ENCODE results near the gene TRIM72.
"Not testable (repeated sequence)": the region's sequence is repeated elsewhere in the genome, so short reads cannot be mapped to it uniquely, and the experiment has no call there.

The TRIM72 gene

GRCh38 chr16:31215287-31216162 is 1.6 kb downstream of the TRIM72 start:
- DNase-seq: peak; percentile 60 to 81

- DNase-seq: peak in 1 of 2 donors; percentile 45
These were observed 2.7 kb downstream of the TRIM72 start, which contains the start of gene PYDC1 for GRCh38 chr16:31216422-31217135. Gene PYDC1, minus strand, starts transcription at chr16:31217135. Its CDS starts 107 bp downstream, at chr16:31217028.

GRCh38 chr16:31217136-31217530 is 3.2 kb downstream of the TRIM72 start:
- no peak for DNase-seq

GRCh38 chr16:31219154-31219741 is 5.3 kb downstream of the TRIM72 start:
- no peak for DNase-seq

GRCh38 chr16:31221357-31222160 is 7.6 kb downstream of the TRIM72 start:
- DNase-seq: peak; percentile 32 to 44

GRCh38 chr16:31223044-31223443 is 9.1 kb downstream of the TRIM72 start:
- DNase-seq: no peak

GRCh38 chr16:31224092-31224955 is 10.4 kb downstream of the TRIM72 start:
- DNase-seq: no peak

GRCh38 chr16:31225193-31225592 is 11.3 kb downstream of the TRIM72 start:
- DNase-seq: no peak

GRCh38 chr16:31228206-31228605 is 14.3 kb downstream of the TRIM72 start:
- no peak for DNase-seq

- no peak for DNase-seq
These were observed 15.6 kb downstream of the TRIM72 start for GRCh38 chr16:31229501-31229900.

- DNase-seq: no peak
These were observed 24.1 kb downstream of the TRIM72 start for GRCh38 chr16:31238041-31238440.

GRCh38 chr16:31242206-31242605 is 28.3 kb downstream of the TRIM72 start:
- peak; percentile 68 to 82 for DNase-seq

- DNase-seq: peak; percentile 84 to 90
These were observed 30.1 kb downstream of the TRIM72 start for GRCh38 chr16:31243734-31244670.

GRCh38 chr16:31245598-31245997 is 31.7 kb downstream of the TRIM72 start:
- not testable (repeated sequence) for DNase-seq

GRCh38 chr16:31246296-31246695 is 32.4 kb downstream of the TRIM72 start:
- DNase-seq: no peak

GRCh38 chr16:31248344-31248743 is 34.4 kb downstream of the TRIM72 start:
- DNase-seq: no peak

- no peak for DNase-seq
These were observed 37.0 kb downstream of the TRIM72 start for GRCh38 chr16:31250782-31251384.

- DNase-seq: no peak
These were observed 37.5 kb downstream of the TRIM72 start for GRCh38 chr16:31251435-31251834.

- DNase-seq: peak; percentile 97 to 98
These were observed 39.7 kb downstream of the TRIM72 start for GRCh38 chr16:31253642-31254045.

GRCh38 chr16:31256466-31256865 is 42.5 kb downstream of the TRIM72 start:
- no peak for DNase-seq

Data from inflammatory macrophage (primary cell).